HepG2 (cell line): ENCODE data around the gene PGK1.

ENCODE experiments used
- ZMYM3 ChIP-seq: sonication (generic); formaldehyde crosslinking; IDR thresholded peaks from 2 replicates; pipeline ENCODE4 v1.5.1; 2020; ENCODE audit warnings: mild to moderate bottlenecking, missing genetic modification reagents
- TF ChIP-seq, protein P1 (sequence below): sonication (generic); formaldehyde crosslinking; IDR thresholded peaks from 2 replicates; pipeline ENCODE4 v1.4.0; 2020; ENCODE audit warnings: missing genetic modification reagents, mild to moderate bottlenecking, borderline replicate concordance

- TF ChIP-seq ZMYM3, result no peak
- TF ChIP-seq, protein P1, sequence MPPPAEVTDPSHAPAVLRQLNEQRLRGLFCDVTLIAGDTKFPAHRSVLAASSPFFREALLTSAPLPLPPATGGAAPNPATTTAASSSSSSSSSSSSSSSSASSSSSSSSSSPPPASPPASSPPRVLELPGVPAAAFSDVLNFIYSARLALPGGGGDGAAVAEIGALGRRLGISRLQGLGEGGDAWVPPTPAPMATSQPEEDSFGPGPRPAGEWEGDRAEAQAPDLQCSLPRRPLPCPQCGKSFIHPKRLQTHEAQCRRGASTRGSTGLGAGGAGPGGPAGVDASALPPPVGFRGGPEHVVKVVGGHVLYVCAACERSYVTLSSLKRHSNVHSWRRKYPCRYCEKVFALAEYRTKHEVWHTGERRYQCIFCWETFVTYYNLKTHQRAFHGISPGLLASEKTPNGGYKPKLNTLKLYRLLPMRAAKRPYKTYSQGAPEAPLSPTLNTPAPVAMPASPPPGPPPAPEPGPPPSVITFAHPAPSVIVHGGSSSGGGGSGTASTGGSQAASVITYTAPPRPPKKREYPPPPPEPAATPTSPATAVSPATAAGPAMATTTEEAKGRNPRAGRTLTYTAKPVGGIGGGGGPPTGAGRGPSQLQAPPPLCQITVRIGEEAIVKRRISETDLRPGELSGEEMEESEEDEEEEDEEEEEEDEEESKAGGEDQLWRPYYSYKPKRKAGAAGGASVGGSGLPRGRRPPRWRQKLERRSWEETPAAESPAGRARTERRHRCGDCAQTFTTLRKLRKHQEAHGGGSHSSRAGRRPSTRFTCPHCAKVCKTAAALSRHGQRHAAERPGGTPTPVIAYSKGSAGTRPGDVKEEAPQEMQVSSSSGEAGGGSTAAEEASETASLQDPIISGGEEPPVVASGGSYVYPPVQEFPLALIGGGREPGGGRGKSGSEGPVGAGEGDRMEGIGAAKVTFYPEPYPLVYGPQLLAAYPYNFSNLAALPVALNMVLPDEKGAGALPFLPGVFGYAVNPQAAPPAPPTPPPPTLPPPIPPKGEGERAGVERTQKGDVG, result no peak
Measured at GRCh38 chrX:78111140-78111931, 7.3 kb downstream of the PGK1 start.
